ENCODE data around the gene PRXL2C. TPM values are rescaled to one million over a fixed set of nuclear protein-coding genes. Genes with fewer than 3 reads are reported as not detected.
"Not testable (repeated sequence)": the region's sequence is repeated elsewhere in the genome, so short reads cannot be mapped to it uniquely, and the experiment has no call there.

PRXL2C gene
- total RNA-seq, 4 donors from 2014 or later, result 17.7 to 39.7 (median 26.6) TPM

DNA sequence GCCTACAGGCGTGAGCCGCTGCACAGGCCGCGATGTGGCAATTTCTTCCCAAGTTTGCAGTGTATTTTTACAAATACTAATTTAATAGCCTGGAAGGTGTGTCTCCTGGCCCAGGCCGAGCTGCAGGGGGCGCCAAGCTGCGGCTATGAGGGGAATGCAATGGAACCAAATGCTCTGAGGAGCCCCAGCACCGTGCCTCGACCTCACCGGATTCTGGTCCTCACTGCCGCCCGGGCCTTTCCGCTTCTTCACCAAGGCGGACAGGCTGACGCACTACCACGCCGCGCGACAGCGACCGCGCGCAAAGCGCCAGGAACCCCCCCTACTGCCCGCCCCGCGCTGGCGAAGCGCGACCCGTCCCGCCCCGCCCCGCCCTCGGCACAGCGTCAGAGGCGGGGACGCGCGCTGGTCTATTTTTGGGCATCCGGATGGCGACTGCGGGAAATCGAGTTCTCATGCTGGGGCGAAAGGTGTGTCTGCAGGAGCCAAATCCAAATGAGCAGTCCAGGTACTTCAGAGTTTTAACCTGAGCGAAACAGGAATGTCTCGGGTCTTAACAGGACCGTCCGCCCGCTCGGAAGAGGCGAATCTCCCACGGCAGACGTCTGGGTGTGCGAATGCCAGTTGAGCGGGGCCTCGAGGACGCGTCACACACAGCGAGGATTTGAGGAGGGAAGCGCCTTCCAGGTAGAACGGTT, 31.7 kb upstream of the PRXL2C start:
- WGBS, 2 donors (ENCODE audit: low coverage in 1 of 2), result 1% methylated on average over 13 of the region's 62 CpGs; no CpG with 5 or more reads in 1 of the 2 donors
- peak overlapping the region; percentile 66 to 91 (median 84) for H3K27ac ChIP-seq
- TF ChIP-seq POLR2AphosphoS5 (IDR thresholded peaks at IDR 0.05) (no peak), POLR2A (IDR thresholded peaks at IDR 0.05) (peak; percentile 16 to 29), EP300 (IDR thresholded peaks at IDR 0.05) (no peak)
- TF ChIP-seq, protein P1, sequence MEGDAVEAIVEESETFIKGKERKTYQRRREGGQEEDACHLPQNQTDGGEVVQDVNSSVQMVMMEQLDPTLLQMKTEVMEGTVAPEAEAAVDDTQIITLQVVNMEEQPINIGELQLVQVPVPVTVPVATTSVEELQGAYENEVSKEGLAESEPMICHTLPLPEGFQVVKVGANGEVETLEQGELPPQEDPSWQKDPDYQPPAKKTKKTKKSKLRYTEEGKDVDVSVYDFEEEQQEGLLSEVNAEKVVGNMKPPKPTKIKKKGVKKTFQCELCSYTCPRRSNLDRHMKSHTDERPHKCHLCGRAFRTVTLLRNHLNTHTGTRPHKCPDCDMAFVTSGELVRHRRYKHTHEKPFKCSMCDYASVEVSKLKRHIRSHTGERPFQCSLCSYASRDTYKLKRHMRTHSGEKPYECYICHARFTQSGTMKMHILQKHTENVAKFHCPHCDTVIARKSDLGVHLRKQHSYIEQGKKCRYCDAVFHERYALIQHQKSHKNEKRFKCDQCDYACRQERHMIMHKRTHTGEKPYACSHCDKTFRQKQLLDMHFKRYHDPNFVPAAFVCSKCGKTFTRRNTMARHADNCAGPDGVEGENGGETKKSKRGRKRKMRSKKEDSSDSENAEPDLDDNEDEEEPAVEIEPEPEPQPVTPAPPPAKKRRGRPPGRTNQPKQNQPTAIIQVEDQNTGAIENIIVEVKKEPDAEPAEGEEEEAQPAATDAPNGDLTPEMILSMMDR (IDR thresholded peaks at IDR 0.05), result peak; percentile 12 to 75 (median 54)

DNA sequence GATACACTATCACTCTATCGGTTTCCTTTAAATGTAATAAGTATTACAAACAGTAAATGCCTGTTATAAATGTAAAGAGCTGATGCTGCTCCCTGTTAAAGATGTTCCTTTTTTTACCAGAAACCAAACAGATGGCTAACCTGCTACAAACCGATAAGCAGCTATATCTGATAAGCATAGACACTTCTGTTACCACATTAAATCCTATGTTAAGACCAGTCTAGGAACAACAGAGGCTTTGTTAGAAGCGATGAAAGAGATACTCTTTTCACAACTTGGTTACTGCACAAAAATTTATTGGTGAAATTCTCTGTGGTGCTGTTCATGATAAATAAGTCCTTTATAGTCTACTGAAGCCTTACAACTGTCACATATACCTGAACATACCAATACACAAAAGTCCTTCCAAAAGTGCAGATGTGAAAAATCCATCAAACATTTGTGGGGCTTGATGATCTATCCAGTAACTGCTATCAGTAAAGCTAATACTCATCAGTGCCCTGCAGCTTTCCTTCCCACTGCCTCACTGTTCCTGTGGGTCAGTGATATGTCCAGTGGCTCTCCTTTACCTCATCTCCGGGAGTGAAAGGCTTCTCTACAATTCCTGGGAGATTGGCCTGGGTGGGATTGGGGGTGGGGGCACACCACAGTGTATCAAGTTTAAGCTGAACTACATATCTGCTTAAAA, 25.8 kb upstream of the PRXL2C start:
- Histone ChIP-seq H3K9me3 (no peaks in the 10 kb centered on the region), H3K4me1 (peaks cover 0 to 1% (median 0%) of the 10 kb centered on the region in 3 donors), H3K27me3 (no peaks in the 10 kb centered on the region), H3K36me3 (no peaks in the 10 kb centered on the region), H3K4me3 (no peak overlapping the region), H3K27ac (no peak overlapping the region)
- WGBS, 2 donors (ENCODE audit: low coverage in 1 of 2), result 61 to 69% methylated on average over 3 to 4 of the region's 4 CpGs
- TF ChIP-seq, protein P1 (IDR thresholded peaks at IDR 0.05), result no peak
- TF ChIP-seq POLR2AphosphoS5 (IDR thresholded peaks at IDR 0.05), result no peak
- TF ChIP-seq EP300 (IDR thresholded peaks at IDR 0.05), result no peak
- TF ChIP-seq POLR2A (IDR thresholded peaks at IDR 0.05), result no peak
- no peak for ATAC-seq

More for the DNA sequence above, 31.7 kb upstream of the PRXL2C start:
- ATAC-seq, result peak; percentile 97
- peaks cover 0 to 9% (median 0%) of the 10 kb centered on the region in 3 donors for H3K9me3 ChIP-seq
- no peaks in the 10 kb centered on the region for H3K27me3 ChIP-seq
- peak overlapping the region; percentile 60 to 72 for H3K4me3 ChIP-seq
- peaks cover 0 to 24% (median 8%) of the 10 kb centered on the region in 3 donors for H3K4me1 ChIP-seq
- H3K36me3 ChIP-seq, result no peaks in the 10 kb centered on the region

DNA sequence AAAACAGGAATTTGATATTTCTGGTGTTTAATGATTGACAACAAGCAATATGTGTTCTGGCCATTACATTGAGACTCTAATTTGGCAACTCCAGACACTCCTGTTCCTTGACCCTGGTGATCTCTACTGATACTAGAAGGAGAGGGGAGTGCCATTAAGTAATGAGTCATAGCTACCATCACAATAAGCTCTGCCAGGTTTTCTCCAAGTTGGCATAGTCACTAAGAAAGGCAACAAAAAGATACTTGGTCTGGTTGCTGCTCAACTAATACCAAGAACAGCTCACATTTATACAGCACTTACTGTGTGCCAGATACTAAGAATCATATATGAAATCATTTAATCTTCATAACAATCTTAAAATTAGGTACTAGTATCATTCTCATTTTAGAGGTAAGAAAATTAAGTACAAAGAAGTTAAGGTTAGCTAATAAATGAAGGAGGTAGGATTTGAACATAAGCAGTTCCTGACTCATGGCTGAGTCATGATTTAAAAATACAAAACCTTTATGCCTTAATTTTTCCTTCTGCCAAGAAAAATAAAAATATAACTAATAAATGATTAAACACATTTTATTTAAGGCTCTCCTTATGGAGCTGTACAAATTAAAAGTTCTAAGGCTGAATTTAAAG, 19.9 kb upstream of the PRXL2C start:
- H3K36me3 ChIP-seq, result no peaks in the 10 kb centered on the region
- H3K27ac ChIP-seq, result no peak overlapping the region
- no peaks in the 10 kb centered on the region for H3K27me3 ChIP-seq
- no peaks in the 10 kb centered on the region for H3K9me3 ChIP-seq
- H3K4me1 ChIP-seq, result no peaks in the 10 kb centered on the region
- no peak overlapping the region for H3K4me3 ChIP-seq
- TF ChIP-seq POLR2AphosphoS5 (IDR thresholded peaks at IDR 0.05) (no peak), POLR2A (IDR thresholded peaks at IDR 0.05) (no peak)
- no peak for ATAC-seq

DNA sequence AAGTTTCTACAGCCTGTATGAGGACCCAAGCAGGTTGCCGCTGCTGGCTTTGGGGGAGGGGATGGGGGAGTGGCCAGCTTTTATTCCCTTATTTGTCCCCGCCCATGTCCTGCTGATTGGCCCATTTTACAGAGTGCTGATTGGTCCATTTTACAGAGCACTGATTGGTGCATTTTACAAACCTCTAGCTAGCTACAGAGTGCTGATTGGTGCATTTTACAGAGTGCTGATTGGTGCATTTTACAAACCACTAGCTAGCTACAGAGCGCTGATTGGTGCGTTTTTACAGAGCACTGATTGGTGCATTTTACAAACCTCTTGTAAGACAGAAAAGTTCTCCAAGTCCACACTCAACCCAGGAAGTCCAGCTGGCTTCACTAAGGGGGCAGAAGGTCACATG, 18.7 kb upstream of the PRXL2C start:
- 85 to 87% methylated on average over 3 to 4 of the region's 4 CpGs for WGBS, 2 donors (ENCODE audit: low coverage in 1 of 2)

DNA sequence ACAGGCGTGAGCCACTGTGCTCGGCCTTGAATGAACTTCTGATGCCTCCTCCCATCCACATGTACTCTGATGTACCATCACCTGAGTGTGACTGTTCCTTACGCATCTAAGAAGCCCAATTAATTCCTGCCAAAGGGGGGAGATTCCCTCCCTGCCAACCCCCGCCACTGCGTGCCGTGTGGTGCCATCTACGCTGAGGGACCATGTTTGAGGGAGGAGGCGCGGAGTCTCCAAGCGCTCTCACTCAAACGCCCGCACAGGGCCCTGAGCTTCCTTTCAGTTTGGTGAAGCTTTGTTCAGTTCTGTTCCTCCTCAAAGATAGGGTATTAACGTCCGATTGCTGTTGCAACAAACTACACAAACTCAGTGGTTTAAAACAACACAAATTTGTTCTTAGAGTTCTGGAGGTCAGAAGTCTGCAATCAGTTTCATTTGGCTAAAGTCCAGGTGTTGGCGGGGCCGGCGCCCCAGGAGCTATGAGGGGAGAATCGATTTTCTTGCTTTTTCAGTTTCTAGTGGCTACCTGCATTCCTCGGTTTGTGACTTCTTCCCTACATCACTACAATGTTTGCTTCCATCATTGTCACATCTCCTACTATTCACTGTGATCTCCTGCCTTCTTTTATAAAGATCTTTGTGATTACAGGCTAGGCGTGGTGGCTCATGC, 13.9 kb upstream of the PRXL2C start:
- Histone ChIP-seq H3K27me3 (no peaks in the 10 kb centered on the region), H3K9me3 (no peaks in the 10 kb centered on the region), H3K27ac (no peak overlapping the region), H3K4me3 (no peak overlapping the region), H3K4me1 (no peaks in the 10 kb centered on the region), H3K36me3 (no peaks in the 10 kb centered on the region)
- ATAC-seq, result no peak
- 78 to 93% methylated on average over 9 to 10 of the region's 20 CpGs for WGBS, 2 donors (ENCODE audit: low coverage in 1 of 2)
- no peak for TF ChIP-seq POLR2A (IDR thresholded peaks at IDR 0.05)
- TF ChIP-seq POLR2AphosphoS5 (IDR thresholded peaks at IDR 0.05), result no peak
- TF ChIP-seq, protein P1 (IDR thresholded peaks at IDR 0.05), result no peak
- TF ChIP-seq EP300 (IDR thresholded peaks at IDR 0.05), result no peak

More for the DNA sequence above, 18.7 kb upstream of the PRXL2C start:
- not testable (repeated sequence) for H3K27ac ChIP-seq, H3K4me1 ChIP-seq, H3K9me3 ChIP-seq, H3K27me3 ChIP-seq, H3K4me3 ChIP-seq, H3K36me3 ChIP-seq, ATAC-seq

All from gastroesophageal sphincter (tissue), 4 donors.